ENCODE data around the gene EGLN1. TPM values are rescaled to one million over a fixed set of nuclear protein-coding genes. Genes with fewer than 3 reads are reported as not detected.
A peak's percentile ranks its signal among the peaks of the same experiment; 100 is the strongest.

EGLN1 gene
- total RNA-seq, 1 experiment from 2014 or later = 26.7 TPM

- Mint-ChIP-seq H3K4me1 (ENCODE audit: low read depth, unreplicated experiment) (peaks cover 18% of the 10 kb centered on the region), H3K4me3 (ENCODE audit: unreplicated experiment) (peak overlapping the region; percentile 78), H3K27ac (ENCODE audit: unreplicated experiment) (no peak overlapping the region), H3K36me3 (ENCODE audit: insufficient read depth, unreplicated experiment) (peaks cover 5% of the 10 kb centered on the region), H3K27me3 (ENCODE audit: insufficient read depth, unreplicated experiment) (no peaks in the 10 kb centered on the region), H3K9me3 (ENCODE audit: unreplicated experiment) (no peaks in the 10 kb centered on the region)
- Histone ChIP-seq H3K4me3 (ENCODE audit: low read depth, low read length) (peak overlapping the region; percentile 51), H3K4me1 (peaks cover 29% of the 10 kb centered on the region), H3K36me3 (ENCODE audit: control insufficient read depth, insufficient read depth, low read length) (no peaks in the 10 kb centered on the region), H3K27me3 (replicated peaks; ENCODE audit: control insufficient read depth, insufficient read depth, low read length) (no peaks in the 10 kb centered on the region), H3K9me3 (no peaks in the 10 kb centered on the region)
- POLR2A ChIA-PET = no interaction called here
- intact Hi-C loops (cut with micrococcal nuclease; ENCODE audit: unreplicated experiment) = loop anchor here (5.0 kb wide), 1 partner anchor 181 kb away; no protein-coding TSS in a partner anchor
- TF ChIP-seq, protein P1, sequence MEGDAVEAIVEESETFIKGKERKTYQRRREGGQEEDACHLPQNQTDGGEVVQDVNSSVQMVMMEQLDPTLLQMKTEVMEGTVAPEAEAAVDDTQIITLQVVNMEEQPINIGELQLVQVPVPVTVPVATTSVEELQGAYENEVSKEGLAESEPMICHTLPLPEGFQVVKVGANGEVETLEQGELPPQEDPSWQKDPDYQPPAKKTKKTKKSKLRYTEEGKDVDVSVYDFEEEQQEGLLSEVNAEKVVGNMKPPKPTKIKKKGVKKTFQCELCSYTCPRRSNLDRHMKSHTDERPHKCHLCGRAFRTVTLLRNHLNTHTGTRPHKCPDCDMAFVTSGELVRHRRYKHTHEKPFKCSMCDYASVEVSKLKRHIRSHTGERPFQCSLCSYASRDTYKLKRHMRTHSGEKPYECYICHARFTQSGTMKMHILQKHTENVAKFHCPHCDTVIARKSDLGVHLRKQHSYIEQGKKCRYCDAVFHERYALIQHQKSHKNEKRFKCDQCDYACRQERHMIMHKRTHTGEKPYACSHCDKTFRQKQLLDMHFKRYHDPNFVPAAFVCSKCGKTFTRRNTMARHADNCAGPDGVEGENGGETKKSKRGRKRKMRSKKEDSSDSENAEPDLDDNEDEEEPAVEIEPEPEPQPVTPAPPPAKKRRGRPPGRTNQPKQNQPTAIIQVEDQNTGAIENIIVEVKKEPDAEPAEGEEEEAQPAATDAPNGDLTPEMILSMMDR (IDR thresholded peaks at IDR 0.05; ENCODE audit: insufficient read depth in 1 of 2, low read depth in 1 of 2, low read length in 1 of 2, severe bottlenecking in 1 of 2, unreplicated experiment in 1 of 2) = no peak
- CTCF ChIA-PET = no interaction called here
- BruUV-seq (replicated peaks) = no TSS peak
- no peak for DNase-seq
Measured at GRCh38 chr1:231418741-231419107, 3.4 kb downstream of the EGLN1 start.

GRCh38 chr1:231418101-231418740 lies 3.9 kb downstream of the EGLN1 start:
- Histone ChIP-seq H3K4me3 (ENCODE audit: low read depth, low read length) (peak overlapping the region; percentile 51), H3K4me1 (peaks cover 24% of the 10 kb centered on the region), H3K27me3 (replicated peaks; ENCODE audit: control insufficient read depth, insufficient read depth, low read length) (no peaks in the 10 kb centered on the region), H3K36me3 (ENCODE audit: control insufficient read depth, insufficient read depth, low read length) (no peaks in the 10 kb centered on the region), H3K9me3 (no peaks in the 10 kb centered on the region)
- H3K27me3 Mint-ChIP-seq (ENCODE audit: insufficient read depth, unreplicated experiment) = no peaks in the 10 kb centered on the region
- no peaks in the 10 kb centered on the region for H3K9me3 Mint-ChIP-seq (ENCODE audit: unreplicated experiment)
- H3K27ac Mint-ChIP-seq (ENCODE audit: unreplicated experiment) = no peak overlapping the region
- BruUV-seq (replicated peaks) = no TSS peak
- ChIA-PET CTCF (no interaction called here), POLR2A (no interaction called here)
- TF ChIP-seq, protein P1 (IDR thresholded peaks at IDR 0.05; ENCODE audit: insufficient read depth in 1 of 2, low read depth in 1 of 2, low read length in 1 of 2, severe bottlenecking in 1 of 2, unreplicated experiment in 1 of 2) = no peak
- intact Hi-C loops (cut with micrococcal nuclease; ENCODE audit: unreplicated experiment) = loop anchor here (5.0 kb wide), 1 partner anchor 181 kb away; no protein-coding TSS in a partner anchor
- H3K4me1 Mint-ChIP-seq (ENCODE audit: low read depth, unreplicated experiment) = peaks cover 20% of the 10 kb centered on the region
- DNase-seq = no peak
- peak overlapping the region; percentile 78 for H3K4me3 Mint-ChIP-seq (ENCODE audit: unreplicated experiment)
- H3K36me3 Mint-ChIP-seq (ENCODE audit: insufficient read depth, unreplicated experiment) = peaks cover 5% of the 10 kb centered on the region

DNA sequence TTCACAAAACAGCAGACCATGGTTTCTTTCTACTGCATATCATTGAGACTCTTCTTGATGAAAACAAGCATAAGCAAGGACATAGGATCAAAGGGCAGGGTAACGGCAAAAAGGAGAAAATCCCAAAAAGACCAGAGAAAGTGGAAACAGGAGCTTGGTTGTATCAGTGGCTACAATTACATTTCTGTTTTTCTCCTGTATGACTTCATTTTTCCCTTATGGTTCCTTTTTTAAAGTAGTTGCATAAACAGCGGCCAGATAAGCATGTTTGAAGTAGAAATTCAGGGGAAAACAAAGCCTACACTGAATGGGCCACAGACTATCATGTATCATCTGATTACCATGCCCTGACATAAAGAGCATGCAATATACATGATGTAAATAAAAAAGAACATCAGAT lies 4.6 kb downstream of the EGLN1 start:
- no TSS peak for BruUV-seq (replicated peaks)
- intact Hi-C loops (cut with micrococcal nuclease; ENCODE audit: unreplicated experiment) = loop anchor here (5.0 kb wide), 1 partner anchor 180 kb away; no protein-coding TSS in a partner anchor
- Histone ChIP-seq H3K4me1 (peaks cover 20% of the 10 kb centered on the region), H3K4me3 (ENCODE audit: low read depth, low read length) (no peak overlapping the region), H3K9me3 (no peaks in the 10 kb centered on the region), H3K27me3 (replicated peaks; ENCODE audit: control insufficient read depth, insufficient read depth, low read length) (no peaks in the 10 kb centered on the region), H3K36me3 (ENCODE audit: control insufficient read depth, insufficient read depth, low read length) (no peaks in the 10 kb centered on the region)
- CTCF ChIA-PET = no interaction called here
- H3K36me3 Mint-ChIP-seq (ENCODE audit: insufficient read depth, unreplicated experiment) = peaks cover 5% of the 10 kb centered on the region
- peak overlapping the region; percentile 37 for H3K4me3 Mint-ChIP-seq (ENCODE audit: unreplicated experiment)
- no peaks in the 10 kb centered on the region for H3K27me3 Mint-ChIP-seq (ENCODE audit: insufficient read depth, unreplicated experiment)
- peaks cover 21% of the 10 kb centered on the region for H3K4me1 Mint-ChIP-seq (ENCODE audit: low read depth, unreplicated experiment)
- peak overlapping the region; percentile 62 for H3K27ac Mint-ChIP-seq (ENCODE audit: unreplicated experiment)
- POLR2A ChIA-PET = interaction anchor here (0.6 kb wide), 1 partner anchor 20 kb away, joined by 3 read pairs; no protein-coding TSS in a partner anchor
- H3K9me3 Mint-ChIP-seq (ENCODE audit: unreplicated experiment) = no peaks in the 10 kb centered on the region
- TF ChIP-seq, protein P1 (IDR thresholded peaks at IDR 0.05; ENCODE audit: insufficient read depth in 1 of 2, low read depth in 1 of 2, low read length in 1 of 2, severe bottlenecking in 1 of 2, unreplicated experiment in 1 of 2) = no peak
- no peak for DNase-seq

Data from Caco-2 (cell line).